Renal cortex interstitium (tissue), 11 donors: Measurements from ENCODE around the gene TMED9. TPM values are rescaled to one million over a fixed set of nuclear protein-coding genes. Genes with fewer than 3 reads are reported as not detected.

Experiments used
- DNase-seq, 11 donors: peaks; one replicate each; pipeline ENCODE4 v3.0.0-alpha.2; 2013; ENCODE audit warnings: low read depth in 9 of 11, low spot score in 4 of 11; ENCODE audit errors: extremely low read depth in 1 of 11
- polyA plus RNA-seq, 3 donors: library from polyadenylated mRNA; unstranded; fragments of 120-200 nt; gene quantifications; one replicate each; pipeline ENCODE4 v1.2.1, GENCODE V29; 2013; ENCODE audit not compliant: insufficient read length in 3 of 3

Gene TMED9
- polyA plus RNA-seq, 3 donors, result 148 to 180 (median 154) TPM

DNA sequence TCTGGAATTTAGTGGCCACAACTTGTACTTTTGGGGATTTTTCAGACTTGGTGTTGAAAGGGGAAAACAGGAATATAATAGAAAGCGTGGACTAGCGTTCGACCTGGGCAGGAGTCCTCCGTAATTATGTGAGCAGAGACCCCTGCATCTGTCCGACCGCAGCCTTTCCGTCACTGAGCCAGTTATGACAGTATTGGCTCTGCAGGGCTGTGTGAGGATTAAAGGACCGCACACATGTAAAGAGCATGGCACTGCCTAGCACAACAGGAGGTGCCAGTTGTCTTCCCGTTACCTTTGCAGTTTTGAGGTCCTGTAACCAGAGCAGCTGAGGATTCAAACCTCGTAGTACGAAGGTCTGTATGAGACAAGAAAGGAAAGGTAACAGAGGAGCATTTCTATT is 9.1 kb downstream of the TMED9 start:
- no peak for DNase-seq

DNA sequence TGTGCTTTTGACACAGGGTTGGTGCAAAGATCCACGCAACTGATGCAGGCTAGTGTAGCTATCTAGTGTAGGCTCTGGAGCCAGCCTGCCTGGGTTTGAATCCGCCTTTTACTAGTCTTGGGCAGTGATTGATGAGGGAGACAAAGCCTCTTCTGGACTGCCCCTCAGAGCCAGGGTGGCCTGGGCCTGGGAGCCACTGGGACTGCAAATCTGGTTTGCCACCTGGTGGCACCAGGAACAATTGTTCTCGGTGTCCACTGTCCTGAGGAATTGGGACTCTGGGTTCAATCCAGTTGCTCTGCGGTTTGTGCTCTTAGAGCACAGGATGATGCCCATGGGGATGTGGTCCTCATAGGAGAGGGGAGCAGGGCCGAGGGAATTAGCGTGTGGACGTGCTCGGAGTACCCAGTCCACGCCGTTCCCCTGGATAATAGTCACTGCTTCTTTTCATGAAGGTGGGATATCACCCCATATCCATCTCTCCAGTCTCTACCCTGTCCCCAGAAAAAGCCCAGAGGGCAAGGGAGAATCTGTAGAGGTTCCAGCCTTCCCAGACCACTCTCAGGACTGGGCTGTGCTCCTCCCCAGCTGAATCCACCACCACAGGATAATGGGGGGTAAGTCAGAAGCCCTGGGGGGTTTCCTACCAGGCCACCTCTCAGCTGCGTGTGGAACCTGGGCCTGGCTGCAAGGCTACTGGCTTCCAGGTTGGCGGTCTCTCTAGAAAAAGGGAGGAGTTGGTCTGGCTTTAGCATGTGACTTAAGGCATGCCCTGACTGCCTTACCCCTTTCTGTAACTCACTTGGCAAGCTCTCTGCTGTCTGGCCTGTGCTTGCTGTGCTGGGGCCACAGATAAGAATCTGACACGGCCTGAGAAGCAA is 9.8 kb downstream of the TMED9 start:
- DNase-seq, result no peak

DNA sequence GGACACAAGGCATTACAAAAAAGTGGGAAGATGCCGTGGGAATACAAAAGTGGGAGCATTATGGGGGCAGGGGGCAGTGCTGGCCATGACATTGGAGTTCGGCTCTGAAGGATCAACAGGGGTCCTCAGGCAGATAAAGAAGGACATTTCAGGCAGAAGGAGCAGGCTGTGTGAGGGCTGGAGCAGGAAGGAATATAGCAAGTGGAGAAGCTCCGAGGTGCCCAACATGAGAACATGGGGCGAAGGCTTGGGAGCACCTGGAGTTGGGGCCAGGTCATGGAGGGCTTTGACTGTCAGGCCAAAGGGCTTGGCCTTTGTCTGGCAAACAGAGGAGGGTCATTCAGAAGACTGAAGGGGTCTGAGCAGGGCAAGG is 10.4 kb downstream of the TMED9 start:
- no peak for DNase-seq

DNA sequence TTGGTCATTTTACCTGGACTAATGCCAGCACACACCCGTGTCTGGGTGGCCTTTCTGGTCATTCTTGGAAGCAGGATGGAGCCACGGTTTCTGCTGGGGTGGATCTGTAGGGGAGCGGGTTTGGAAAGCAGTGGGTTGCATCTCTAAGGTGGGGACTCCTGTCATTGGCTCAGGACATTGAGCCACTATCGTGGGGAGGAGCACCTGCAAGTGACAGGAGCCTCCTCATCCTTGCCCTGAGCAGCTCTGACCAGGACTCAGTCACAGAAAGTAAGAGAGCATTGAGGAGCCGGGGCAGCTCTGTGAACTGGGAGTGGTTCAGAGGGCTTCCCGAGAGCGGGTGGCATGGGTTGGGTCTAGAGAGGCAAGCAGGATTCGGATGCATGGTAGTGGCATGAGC is 11.6 kb downstream of the TMED9 start:
- DNase-seq, result no peak

DNA sequence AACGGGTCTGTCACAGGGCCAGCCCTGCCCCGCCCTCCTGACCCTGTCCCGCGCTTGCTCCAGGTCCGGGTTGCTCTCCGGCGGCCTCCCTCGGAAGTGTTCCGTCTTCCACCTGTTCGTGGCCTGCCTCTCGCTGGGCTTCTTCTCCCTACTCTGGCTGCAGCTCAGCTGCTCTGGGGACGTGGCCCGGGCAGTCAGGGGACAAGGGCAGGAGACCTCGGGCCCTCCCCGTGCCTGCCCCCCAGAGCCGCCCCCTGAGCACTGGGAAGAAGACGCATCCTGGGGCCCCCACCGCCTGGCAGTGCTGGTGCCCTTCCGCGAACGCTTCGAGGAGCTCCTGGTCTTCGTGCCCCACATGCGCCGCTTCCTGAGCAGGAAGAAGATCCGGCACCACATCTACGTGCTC is 12.1 kb downstream of the TMED9 start:
- DNase-seq, result no peak

DNA sequence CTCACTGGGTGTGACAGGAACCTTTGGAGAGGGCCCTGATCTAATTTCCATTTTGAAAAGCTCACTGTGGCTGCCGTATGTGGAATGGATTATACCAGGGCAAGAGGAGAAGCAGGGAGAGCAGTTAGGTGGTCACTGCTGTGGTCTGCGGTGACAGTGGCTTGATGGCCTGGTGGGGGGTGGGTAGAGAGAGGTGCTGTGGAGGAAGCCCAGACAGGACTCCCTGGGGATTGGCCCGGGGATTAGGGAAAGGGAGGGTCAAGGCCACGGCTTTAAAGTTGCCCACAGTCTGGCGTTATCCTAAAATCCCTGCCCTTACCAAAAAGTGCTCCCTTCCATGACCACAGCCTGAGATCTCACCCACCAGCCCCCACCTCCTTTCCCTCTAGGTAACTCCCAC is 12.7 kb downstream of the TMED9 start:
- DNase-seq, result no peak

DNA sequence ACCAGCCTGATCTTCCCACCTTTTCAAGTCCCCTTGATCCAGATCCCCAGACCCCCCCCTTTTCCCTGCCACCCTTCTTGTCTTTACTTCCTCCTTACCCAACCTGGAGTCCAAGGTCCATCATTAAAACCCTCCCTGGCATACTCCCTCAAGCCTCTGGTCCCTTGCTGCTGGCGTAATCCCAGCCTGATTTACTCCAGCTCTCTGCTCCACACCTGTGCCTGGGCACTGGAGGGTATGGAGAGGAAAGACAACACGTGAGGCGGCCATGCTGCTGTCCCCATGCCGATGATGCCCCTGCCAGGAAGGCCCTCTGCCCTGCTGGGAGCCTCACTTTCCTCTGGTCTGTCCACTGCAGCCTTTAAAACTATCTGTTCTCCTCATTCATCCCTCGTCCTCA is 13.1 kb downstream of the TMED9 start:
- no peak for DNase-seq

DNA sequence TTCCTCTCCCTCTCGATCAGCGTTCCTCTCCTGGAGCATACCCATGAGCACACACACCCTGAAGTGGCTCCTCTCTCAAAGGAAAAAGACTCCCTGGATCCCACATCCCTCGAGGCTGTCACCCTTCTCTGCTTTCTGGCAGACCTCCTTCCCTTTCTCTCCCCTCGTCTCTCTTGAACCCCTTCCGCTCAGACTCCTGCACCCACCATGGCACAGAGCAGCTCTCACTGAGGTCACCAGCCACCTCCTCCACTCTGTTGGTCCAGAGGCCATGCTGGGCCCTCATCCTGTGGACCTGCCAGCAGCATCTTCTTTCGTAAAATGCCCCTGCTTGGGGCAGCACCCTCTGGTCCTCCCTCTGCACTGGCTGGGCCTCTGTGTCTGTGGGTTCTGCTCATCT is 13.7 kb downstream of the TMED9 start:
- DNase-seq, result no peak

DNA sequence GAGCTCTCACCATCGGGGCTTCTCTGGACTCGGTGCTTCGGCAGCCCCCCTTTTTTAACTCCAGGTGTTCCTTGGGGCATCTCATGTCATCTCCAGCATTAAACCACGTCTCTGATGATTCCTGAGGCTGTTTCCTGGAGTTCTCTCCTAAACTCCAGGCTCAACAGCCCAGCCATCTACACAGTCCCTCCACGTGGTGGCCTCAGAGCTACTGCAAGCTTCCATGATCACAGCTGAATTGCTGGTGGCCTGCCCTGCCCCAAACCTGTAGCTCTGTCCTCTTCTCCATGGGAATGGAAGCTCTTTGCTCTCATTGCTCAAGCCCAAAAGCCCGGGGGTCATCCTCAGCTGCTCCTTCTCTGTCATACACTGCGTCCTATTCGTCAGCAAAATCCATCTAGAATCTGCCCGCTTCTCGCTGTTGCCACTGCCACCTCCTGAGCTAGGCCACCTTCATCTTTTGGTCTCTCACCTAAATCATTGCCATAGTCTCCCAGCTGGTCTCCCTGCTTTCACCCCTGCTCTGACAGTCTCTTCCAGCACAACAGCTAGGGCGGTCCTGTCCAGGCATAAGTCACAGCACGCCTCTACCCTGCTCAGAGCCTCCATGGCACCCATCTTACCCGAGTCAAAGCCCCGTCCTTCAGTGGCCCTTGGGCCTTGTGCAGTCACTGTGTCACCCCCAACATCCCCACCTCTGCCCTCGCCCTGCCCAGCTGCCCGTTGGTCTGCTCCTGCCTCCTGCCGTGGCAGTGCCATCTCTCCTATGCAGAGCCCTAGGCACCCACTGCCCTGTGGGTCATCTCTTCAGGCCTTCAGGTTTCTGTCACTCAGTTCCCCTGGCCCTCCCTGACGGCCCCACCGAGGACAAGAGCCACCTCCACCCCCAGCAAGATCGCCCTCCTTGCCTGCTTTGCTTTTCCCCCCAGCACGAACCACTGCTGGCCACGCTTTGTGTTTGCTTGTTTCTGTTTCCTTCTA is 14.4 kb downstream of the TMED9 start:
- no peak for DNase-seq

DNA sequence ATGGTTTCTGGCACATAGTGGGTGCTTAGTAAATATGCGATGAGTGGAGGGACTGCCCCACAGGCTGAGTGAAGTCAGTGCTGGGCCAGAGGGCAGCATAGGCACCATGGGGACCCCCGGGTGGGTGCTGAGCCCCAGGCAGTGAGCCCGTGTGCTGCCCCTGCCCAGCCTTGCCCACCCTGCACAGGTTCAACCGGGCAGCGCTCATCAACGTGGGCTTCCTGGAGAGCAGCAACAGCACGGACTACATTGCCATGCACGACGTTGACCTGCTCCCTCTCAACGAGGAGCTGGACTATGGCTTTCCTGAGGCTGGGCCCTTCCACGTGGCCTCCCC is 15.1 kb downstream of the TMED9 start:
- DNase-seq, result no peak

DNA sequence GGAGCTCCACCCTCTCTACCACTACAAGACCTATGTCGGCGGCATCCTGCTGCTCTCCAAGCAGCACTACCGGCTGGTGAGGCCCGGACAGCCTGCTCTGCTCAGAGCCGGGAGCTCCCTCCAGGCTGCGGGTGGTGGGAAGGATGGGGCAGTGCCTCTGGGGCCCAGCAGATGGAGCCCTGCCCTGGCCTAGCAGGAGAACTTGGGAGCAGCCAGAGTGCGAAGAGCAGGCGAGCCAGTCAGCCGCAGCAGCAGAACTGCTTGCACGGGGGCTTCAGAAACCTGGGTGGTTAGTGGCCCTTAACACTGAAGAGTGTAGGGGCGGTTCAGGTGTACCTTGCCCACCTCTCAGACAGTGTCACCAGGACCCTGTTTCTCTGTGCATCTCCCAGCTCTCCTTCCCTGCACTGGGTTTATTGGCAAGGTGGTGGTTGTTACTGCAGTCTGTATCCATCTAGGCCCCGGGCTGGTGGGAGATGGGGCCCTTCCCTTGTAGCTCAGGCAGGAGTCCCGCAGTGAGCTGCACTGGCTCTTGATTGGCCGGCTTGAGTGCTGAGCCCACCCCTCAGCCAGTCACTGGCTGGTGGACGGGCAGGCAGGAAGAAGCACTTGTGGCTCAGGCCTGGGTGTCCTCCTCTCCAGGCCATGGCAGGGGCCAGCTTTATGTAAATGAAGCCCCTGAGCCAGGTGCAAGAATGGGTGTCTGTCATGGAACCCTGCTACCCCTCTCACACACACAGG is 15.6 kb downstream of the TMED9 start:
- peak in 10 of 11 donors; percentile 58 to 83 (median 70) for DNase-seq

DNA sequence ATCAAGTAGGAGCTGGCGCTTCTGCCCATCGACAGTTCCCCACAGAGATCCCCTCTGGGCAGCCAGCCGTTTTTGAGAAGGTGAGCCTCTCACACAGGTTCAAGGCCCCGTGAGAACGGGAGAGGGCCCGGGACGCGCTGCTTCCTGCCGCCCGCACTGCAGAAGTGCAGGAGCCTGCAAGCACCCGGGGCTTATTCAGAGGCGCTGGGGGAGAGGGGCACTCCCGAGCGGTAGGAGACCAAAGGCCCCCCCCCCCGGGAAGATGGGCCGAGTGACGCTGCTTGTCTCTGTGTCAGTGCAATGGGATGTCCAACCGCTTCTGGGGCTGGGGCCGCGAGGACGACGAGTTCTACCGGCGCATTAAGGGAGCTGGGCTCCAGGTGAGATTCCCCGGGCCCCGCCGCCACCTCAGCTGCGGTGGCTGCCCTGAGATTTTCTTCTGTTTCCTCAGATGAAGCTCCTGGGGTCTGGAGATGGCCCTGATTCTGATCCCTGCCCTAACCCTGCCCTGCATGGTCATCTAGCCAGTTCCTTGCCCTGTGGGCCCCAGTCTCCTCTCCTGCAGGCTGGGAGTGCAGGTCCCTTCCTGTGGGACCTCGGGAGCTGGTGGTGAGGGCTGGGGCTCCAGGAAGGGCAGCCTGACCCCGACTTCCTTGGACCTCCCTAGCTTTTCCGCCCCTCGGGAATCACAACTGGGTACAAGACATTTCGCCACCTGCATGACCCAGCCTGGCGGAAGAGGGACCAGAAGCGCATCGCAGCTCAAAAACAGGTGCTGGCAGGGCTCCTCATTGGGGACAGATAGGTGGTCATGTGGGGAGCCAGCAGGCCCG is 16.5 kb downstream of the TMED9 start:
- no peak for DNase-seq

DNA sequence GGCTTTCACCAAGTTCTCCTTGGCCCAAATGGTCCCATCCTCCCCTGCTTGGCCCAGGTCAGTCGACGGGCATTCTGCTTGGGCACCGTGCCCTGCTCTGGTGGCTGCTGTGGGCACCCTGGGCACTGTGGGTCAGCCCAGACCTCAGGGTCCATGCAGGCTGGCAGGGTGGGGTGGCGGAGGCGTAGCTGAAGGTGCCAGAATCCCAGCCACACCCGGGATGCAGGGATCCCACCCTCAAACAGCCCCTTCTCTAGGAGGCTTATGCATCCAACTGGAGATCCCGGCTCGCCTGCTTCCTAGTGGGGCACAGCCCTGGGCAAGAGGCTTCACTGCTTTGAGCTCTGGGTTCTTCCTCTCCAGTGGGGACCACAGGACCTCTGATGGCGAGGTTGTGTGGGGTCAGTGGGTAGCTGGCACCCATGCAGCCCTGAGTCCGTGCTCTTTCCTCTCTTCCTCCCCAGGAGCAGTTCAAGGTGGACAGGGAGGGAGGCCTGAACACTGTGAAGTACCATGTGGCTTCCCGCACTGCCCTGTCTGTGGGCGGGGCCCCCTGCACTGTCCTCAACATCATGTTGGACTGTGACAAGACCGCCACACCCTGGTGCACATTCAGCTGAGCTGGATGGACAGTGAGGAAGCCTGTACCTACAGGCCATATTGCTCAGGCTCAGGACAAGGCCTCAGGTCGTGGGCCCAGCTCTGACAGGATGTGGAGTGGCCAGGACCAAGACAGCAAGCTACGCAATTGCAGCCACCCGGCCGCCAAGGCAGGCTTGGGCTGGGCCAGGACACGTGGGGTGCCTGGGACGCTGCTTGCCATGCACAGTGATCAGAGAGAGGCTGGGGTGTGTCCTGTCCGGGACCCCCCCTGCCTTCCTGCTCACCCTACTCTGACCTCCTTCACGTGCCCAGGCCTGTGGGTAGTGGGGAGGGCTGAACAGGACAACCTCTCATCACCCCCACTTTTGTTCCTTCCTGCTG is 17.4 kb downstream of the TMED9 start:
- no peak for DNase-seq

DNA sequence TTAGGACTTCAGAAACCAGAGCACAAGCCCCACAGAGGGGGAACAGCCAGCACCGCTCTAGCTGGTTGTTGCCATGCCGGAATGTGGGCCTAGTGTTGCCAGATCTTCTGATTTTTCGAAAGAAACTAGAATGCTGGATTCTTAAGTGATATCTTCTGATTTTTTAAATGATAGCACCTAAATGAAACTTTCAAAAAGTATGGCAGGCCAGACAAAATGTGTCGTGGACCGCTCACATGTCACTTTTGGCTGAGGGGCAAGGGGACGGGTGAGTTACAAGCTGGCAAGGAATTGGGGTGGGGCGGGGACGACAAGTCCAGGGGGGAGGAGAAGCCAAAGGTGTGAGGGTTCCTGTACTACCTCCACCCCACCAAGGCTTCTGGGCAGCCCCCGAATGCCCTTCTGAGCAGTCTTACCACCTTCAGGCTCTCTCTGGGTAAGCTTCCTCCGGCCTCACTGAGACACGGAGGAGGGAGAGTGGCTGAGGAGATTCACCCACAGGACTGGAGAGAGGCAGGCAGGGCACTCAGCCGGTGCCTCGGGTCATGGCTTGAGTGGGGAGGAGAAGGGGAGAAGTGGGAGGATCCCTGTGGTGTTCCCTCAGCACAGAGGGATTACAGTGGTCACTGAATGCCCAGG is 18.2 kb downstream of the TMED9 start:
- DNase-seq, result no peak

DNA sequence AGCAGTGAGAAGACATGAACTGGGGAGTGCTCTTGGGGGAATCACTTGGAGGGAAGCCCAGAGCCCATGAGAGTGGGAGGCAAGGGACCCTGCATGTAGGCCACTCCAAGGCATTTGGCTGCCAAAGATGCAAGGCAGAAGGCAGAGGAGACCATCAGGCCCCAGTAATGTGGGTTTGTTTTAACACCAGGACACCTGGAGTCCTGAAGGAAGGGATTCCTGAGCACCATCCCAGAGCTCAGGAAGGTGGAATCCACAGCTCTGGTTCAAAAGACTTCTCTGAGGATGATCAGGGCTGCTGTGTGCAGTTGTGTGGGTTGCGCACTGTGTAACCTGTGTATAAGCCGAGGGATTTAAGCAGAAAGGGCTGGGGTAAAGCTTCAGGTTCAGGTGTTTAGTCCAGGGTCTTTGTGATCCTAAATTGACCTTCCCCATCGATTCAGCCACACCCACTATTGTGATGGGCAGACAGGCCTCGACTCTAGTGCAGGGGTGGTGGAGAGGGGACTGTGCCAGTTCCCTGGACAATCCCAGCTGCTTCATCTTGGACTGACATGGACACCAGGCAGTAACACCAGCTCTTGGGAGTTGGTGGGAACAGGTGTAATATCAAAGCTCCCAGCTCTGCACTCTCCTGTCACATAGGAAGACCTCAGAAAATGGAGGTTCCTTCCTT is 18.9 kb downstream of the TMED9 start:
- DNase-seq, result no peak

DNA sequence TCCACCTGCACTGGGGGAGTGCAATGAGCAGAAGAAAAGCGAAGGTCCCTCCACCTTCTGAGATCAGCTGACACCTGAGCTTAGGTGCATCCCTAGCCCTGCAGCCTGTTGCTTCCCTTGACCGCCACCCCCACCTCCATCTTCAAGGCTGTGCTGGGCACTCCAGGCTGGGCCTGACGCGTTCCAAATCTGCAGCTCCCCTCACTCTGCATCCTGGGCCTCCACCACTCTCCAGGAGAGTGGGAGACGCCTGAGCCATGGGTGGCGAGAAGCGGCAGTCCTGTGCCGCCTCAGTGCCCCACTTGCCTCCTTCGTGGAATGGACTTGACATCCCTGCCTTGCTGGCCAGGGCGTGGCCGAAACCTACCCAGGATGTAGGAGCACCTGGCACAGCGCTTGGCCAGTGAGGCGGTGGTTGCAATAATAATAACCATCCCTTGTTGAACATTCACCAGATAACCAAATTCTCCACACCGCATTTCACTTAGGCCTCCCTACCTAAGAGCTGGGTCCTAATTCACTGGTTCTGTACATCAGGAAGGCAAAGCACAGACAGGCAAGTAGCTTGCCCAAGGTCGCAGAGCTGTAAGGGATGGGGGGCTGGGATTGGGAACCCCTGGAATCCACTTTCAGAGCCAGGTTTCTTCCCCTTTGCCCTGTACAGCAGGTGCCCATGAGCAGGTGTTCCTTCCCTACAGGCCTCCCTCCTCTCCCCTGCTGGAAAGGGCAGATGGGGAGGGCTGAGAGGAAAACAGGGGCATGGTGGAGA is 19.6 kb downstream of the TMED9 start:
- DNase-seq, result no peak
